GM19043 (cell line): ENCODE measurements around the gene LRRC8C.
"Not testable (repeated sequence)": the region's sequence is repeated elsewhere in the genome, so short reads cannot be mapped to it uniquely, and the experiment has no call there.

Experiments used
- ATAC-seq: cut with Tn5 transposase; IDR thresholded peaks from one replicate; pipeline ENCODE4 v1.9.1; 2021; ENCODE audit warnings: low read depth; ENCODE audit not compliant: unreplicated experiment

The LRRC8C gene

GRCh38 chr1:89701746-89702241 is 68.9 kb downstream of the LRRC8C start:
- no peak for ATAC-seq

- ATAC-seq = no peak
Measured at GRCh38 chr1:89702520-89703045, 69.7 kb downstream of the LRRC8C start.

- ATAC-seq = no peak
Measured at GRCh38 chr1:89703469-89703868, 70.5 kb downstream of the LRRC8C start.

- ATAC-seq = no peak
Measured at GRCh38 chr1:89704014-89704413, 71.1 kb downstream of the LRRC8C start.

- ATAC-seq = not testable (repeated sequence)
Measured at GRCh38 chr1:89704885-89705284, 72.0 kb downstream of the LRRC8C start.

- peak; percentile 79 for ATAC-seq
Measured at GRCh38 chr1:89705901-89706699, 73.2 kb downstream of the LRRC8C start.

GRCh38 chr1:89706700-89707012 is 73.7 kb downstream of the LRRC8C start:
- ATAC-seq = peak; percentile 21

GRCh38 chr1:89708751-89709375 is 75.9 kb downstream of the LRRC8C start:
- no peak for ATAC-seq

- ATAC-seq = no peak
Measured at GRCh38 chr1:89710498-89711139, 77.7 kb downstream of the LRRC8C start.

GRCh38 chr1:89711140-89711778 is 78.3 kb downstream of the LRRC8C start:
- ATAC-seq = no peak

GRCh38 chr1:89712420-89712819 is 79.5 kb downstream of the LRRC8C start:
- ATAC-seq = no peak

GRCh38 chr1:89715677-89716076 is 82.8 kb downstream of the LRRC8C start:
- no peak for ATAC-seq

GRCh38 chr1:89719502-89720306 is 86.8 kb downstream of the LRRC8C start:
- ATAC-seq = peak; percentile 93

- ATAC-seq = no peak
Measured at GRCh38 chr1:89720839-89721238, 87.9 kb downstream of the LRRC8C start.

GRCh38 chr1:89721351-89721750 is 88.4 kb downstream of the LRRC8C start:
- ATAC-seq = no peak

GRCh38 chr1:89723144-89723543 is 90.2 kb downstream of the LRRC8C start:
- no peak for ATAC-seq

GRCh38 chr1:89723863-89724262 is 90.9 kb downstream of the LRRC8C start:
- no peak for ATAC-seq

GRCh38 chr1:89724369-89725010 is 91.6 kb downstream of the LRRC8C start:
- ATAC-seq = peak; percentile 76

GRCh38 chr1:89725011-89725370 is 92.1 kb downstream of the LRRC8C start:
- no peak for ATAC-seq

- no peak for ATAC-seq
Measured at GRCh38 chr1:89725631-89726030, 92.7 kb downstream of the LRRC8C start.
